Transverse colon (tissue), 4 donors: ENCODE results near the gene THOC2.

ENCODE experiments used
- EP300 ChIP-seq: sonication (generic); formaldehyde crosslinking; IDR thresholded peaks from one replicate; pipeline ENCODE4 v1.6.1; 2017; ENCODE audit warnings: antibody characterized with exemption, low read depth
- POLR2A ChIP-seq: fragments of 450-650 bp; IDR thresholded peaks from one replicate; pipeline ENCODE4 v1.6.1; 2016; ENCODE audit warnings: antibody characterized with exemption, mild to moderate bottlenecking, moderate library complexity
- POLR2AphosphoS5 ChIP-seq, 3 donors: sonication (generic); formaldehyde crosslinking; IDR thresholded peaks; one replicate each; pipeline ENCODE4 v1.6.1; 2016; ENCODE audit warnings: antibody characterized with exemption in 3 of 3
- TF ChIP-seq, protein P1 (sequence below), 5 experiments: fragments of 200-600 bp in 3 of 5; fragments of 450-650 bp in 2 of 5; sonication (generic) in 3 of 5; IDR thresholded peaks; 1 replicate in 2 of 5; 2 replicates in 3 of 5; pipeline ENCODE4 v1.5.1; 2016 to 2017; ENCODE audit warnings: antibody characterized with exemption in 5 of 5, inconsistent platforms in 3 of 5, mild to moderate bottlenecking in 2 of 5, moderate library complexity in 1 of 5

GRCh38 chrX:123629502-123629901, 103.3 kb downstream of the THOC2 start:
- TF ChIP-seq, protein P1, sequence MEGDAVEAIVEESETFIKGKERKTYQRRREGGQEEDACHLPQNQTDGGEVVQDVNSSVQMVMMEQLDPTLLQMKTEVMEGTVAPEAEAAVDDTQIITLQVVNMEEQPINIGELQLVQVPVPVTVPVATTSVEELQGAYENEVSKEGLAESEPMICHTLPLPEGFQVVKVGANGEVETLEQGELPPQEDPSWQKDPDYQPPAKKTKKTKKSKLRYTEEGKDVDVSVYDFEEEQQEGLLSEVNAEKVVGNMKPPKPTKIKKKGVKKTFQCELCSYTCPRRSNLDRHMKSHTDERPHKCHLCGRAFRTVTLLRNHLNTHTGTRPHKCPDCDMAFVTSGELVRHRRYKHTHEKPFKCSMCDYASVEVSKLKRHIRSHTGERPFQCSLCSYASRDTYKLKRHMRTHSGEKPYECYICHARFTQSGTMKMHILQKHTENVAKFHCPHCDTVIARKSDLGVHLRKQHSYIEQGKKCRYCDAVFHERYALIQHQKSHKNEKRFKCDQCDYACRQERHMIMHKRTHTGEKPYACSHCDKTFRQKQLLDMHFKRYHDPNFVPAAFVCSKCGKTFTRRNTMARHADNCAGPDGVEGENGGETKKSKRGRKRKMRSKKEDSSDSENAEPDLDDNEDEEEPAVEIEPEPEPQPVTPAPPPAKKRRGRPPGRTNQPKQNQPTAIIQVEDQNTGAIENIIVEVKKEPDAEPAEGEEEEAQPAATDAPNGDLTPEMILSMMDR (IDR thresholded peaks at IDR 0.05) = no peak
- TF ChIP-seq POLR2AphosphoS5 (IDR thresholded peaks at IDR 0.05) (no peak), EP300 (no peak), POLR2A (no peak)
